Posterior vena cava (tissue), 2 donors: ENCODE measurements around the gene IL19. TPM values are rescaled to one million over a fixed set of nuclear protein-coding genes. Genes with fewer than 3 reads are reported as not detected.
"Not testable (repeated sequence)": the region's sequence is repeated elsewhere in the genome, so short reads cannot be mapped to it uniquely, and the experiment has no call there.

Experiments
- DNase-seq: peaks from one replicate; pipeline ENCODE4 v3.0.0-alpha.2; 2020; ENCODE audit warnings: low spot score
- intact Hi-C, 2 donors: fragments of 100-400 bp; cut with DNase I; formaldehyde crosslinking; loops; one replicate each; pipeline versions ENCODE4 v1.14.1 to v1.14.2; 2022 to 2023
- total RNA-seq, 2 donors: library from RNA; stranded (reverse); fragmentation: NEBNext Ultra II Directional; extraction: Animal tissue kit (Norgen Biotek cat#: 25700); gene quantifications; one replicate each; pipeline ENCODE4 v1.2.1, GENCODE V29; 2021
- donor health status: DM: yes; HTN: yes; CAD: no.
- donor health status: DM: yes; HTN: yes; CAD: no.

Gene IL19
- total RNA-seq, 2 donors from 2014 or later, result not detected

GRCh38 chr1:206841609-206842323 is 71.2 kb downstream of the IL19 start:
- intact Hi-C loops, result no loop called here
- DNase-seq, result no peak

GRCh38 chr1:206842854-206843253 is 72.3 kb downstream of the IL19 start:
- intact Hi-C loops, result no loop called here
- DNase-seq, result no peak

DNA sequence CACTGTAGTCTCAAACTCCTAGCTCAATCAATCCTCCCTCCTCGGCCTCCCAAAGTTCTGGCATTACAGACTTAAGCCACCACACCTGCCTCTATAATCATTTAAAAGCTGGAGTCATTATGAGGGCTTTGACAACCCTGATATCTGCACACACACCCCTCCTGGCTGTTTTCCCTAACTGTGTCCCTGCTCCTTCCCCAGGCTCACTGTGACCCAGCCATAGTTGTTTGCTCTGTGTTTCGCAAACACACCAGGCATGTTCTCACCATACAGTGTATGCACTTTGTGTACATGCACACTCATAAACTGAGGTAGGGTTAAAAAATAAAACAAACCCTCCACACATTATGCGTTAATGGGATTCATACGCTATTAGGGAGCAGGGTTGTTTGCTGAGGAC is 73.1 kb downstream of the IL19 start:
- intact Hi-C loops, result no loop called here
- no peak for DNase-seq

DNA sequence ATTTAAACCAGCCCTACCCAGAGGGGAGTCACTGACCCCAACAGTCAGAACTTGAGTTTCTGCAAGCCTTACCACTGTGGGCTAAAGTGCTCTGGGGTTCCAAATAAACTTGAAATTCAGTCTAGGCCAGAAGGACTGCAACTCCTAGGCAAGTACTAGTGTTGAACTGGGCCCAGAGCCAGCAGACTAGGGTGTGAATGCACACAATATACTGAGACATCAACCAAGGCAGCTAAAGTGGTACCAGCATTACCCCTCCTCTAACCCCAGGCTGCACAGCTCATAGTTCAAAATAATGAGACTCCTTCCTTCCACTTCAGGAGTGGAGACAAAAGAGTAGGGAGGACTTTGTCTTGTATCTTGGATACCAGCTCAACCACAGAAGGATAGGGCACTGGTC is 75.9 kb downstream of the IL19 start:
- intact Hi-C loops, result no loop called here
- no peak for DNase-seq

- DNase-seq, result no peak
- intact Hi-C loops, result no loop called here
Observed at GRCh38 chr1:206847337-206847834, 76.8 kb downstream of the IL19 start.

DNA sequence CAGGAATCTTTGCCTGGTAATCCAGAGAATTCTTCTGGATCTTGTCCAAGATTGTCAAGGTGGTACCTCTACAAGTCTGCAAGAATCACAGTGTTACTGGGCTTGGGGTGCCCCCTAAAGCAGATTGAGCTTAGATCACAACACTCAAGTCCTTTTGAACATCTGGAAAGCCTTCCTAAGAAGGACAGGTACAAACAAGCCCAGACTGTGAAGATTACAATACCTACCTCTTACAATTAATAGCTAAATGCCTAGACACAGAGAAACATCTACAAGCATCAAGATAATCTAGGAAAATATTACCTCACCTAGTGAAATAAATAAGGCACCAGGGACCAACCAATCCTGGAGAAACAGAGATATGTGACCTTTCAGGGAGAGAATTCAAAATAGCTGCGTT is 77.4 kb downstream of the IL19 start:
- DNase-seq, result no peak
- intact Hi-C loops, result no loop called here

DNA sequence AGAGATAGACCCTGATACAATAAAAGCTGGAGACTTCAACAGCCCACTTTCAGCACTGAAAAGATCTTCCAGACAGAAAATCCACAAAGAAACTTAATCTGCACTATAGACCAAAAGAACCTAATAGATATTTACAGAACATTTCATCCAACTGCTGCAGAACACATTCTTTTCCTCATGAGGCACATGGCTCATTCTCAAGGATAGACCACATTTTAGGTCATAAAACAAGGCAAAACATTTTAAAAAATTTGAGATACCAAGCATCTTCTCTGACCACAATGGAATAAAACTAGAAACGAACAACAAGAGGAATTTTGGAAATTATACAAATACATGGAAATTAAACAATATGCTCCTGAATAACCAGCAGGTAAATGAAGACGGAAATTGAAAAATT is 79.8 kb downstream of the IL19 start:
- no peak for DNase-seq
- intact Hi-C loops, result no loop called here

DNA sequence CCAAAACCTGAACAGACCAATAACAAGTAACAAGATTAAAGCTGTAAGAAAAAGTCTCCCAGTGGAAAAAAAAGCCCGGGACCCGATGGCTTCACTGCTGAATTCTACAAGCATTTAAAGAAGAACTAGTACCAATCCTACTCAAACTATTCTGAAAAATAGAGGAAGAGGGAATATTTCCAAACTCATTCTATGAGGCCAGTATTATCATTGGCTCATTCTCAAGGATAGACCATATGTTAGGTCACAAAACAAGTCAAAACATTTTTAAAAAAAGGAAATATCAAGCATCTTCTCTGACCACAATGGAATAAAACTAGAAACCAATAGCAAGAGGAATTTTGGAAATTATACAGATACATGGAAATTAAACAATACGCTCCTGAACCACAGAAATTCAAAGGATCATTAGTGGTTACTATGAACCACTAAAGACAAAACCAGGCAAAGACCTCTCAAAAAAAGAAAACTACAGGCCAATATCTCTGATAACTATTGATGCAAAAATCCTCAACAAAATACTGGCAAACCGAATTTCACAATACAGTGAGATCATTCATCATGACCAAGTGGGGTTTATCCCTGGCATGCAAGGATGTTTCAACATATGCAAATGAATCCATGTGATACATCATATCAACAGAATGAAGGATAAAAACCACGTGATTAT is 80.9 kb downstream of the IL19 start:
- DNase-seq, result no peak
- intact Hi-C loops, result no loop called here

- DNase-seq, intact Hi-C loops: not testable (repeated sequence)
Observed at GRCh38 chr1:206852662-206853061, 82.1 kb downstream of the IL19 start.

DNA sequence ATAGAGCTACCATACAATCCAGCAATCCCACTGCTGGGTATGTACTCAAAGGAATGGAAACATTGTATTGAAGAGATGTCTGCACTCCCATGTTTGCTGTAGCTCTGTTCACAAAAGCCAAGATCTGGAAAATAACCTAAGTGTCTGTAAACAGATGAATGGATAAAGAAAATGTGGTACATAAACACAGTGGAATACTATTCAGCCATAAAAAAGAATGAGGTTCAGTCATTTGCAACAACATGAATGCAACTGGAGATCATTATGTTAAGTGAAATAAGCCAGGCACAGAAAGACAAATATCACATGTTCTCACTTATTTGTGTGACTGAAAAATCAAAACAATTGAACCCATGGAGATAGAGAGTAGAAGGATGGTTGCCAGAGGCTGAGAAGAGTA is 83.1 kb downstream of the IL19 start:
- DNase-seq, intact Hi-C loops: not testable (repeated sequence)

GRCh38 chr1:206854401-206855129 is 84.0 kb downstream of the IL19 start:
- intact Hi-C loops, result no loop called here
- DNase-seq, result no peak

DNA sequence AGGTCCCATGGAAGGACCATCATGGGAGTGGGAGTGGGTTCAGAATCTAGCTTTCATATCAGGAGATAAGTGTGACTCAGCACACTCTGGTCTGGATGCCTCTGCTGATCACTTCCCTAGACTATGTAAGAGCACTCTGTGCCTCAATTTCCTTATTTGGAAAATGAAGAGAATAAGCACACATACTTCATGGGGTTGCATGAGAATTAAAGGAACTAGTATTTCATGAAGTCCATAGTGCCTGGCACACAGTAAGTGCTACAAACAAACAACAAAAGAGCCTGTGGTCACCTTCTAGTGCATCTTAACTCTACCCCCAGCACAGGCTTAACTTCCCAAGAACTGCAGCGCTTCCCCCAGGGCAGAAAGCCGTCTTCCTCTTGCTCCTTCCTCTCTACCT is 85.3 kb downstream of the IL19 start:
- intact Hi-C loops, result no loop called here
- DNase-seq, result no peak

GRCh38 chr1:206856674-206857464 is 86.3 kb downstream of the IL19 start:
- DNase-seq, result no peak
- intact Hi-C loops, result no loop called here

- no peak for DNase-seq
- intact Hi-C loops, result no loop called here
Observed at GRCh38 chr1:206859082-206859521, 88.5 kb downstream of the IL19 start.

GRCh38 chr1:206860165-206860564 is 89.6 kb downstream of the IL19 start:
- no peak for DNase-seq
- intact Hi-C loops, result no loop called here

- no peak for DNase-seq
- intact Hi-C loops, result no loop called here
Observed at GRCh38 chr1:206863266-206863665, 92.7 kb downstream of the IL19 start.

DNA sequence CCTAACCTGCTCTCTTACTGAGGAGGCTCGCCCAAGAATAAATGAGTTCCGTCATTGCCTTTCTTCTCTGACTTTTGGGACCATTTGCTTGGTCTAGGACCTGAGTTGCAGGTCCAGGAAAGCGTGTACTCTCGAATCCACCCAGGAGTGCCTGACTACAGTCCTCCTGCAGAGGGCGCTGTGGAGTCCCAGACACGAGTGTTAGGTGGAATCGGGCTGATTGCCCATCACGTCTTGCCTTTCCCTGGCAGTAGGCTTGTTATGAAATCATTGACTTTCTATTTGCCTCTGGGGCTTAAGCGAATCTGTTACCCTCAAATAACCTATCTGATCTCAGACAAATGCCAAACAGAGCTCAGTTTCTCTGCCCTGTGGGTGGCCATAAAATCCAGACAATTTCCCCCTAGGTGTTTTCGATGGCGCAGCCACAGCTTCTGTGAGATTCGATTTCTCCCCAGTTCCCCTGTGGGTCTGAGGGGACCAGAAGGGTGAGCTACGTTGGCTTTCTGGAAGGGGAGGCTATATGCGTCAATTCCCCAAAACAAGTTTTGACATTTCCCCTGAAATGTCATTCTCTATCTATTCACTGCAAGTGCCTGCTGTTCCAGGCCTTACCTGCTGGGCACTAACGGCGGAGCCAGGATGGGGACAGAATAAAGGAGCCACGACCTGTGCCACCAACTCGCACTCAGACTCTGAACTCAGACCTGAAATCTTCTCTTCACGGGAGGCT is 94.5 kb downstream of the IL19 start, which contains the start of gene IL20:
IL20 (plus strand) TSS at position 685 of the 733 bp plus-strand sequence. CDS start 230 bp downstream, outside the sequence.
- intact Hi-C loops, result no loop called here
- peak; percentile 93 for DNase-seq

DNA sequence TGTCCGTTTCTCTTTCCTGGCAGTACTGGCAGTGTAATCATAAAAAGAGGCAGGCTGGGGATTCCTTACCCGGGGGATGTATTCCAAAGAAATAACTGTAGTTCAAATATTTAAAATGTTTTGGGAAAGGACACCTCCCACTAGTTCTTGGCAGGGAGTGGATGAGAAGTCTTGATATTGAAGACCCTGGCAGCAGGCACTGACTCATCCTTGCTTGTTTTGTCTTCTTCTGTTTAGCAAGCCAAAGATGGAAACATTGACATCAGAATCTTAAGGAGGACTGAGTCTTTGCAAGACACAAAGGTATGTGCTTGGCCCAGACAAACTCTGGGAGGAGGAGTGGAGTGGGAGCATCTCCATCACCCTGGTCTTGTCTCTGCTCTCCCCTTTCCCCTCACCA is 95.5 kb downstream of the IL19 start:
- DNase-seq, result no peak

DNA sequence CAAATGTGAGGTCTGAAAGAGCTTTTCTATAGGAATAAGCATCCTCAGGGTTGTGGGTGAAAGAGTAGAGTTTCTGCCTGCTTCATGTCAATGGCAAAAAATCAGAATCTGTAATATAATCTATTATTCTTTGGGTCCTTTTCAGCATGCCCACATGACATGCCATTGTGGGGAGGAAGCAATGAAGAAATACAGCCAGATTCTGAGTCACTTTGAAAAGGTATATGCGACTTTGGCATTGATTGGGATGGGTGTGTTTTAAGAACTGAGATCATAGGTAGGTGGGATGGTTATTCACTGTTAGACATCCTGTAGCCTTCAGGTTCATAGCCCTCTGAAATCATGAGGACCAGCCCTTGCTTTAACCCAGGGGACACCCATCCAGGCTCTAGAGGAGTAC is 96.7 kb downstream of the IL19 start:
- DNase-seq, result no peak
- intact Hi-C loops, result no loop called here

More for the DNA sequence above, 95.5 kb downstream of the IL19 start:
- intact Hi-C loops, result no loop called here
